BJ (cell line): Measurements from ENCODE around the gene PHF10. TPM values are rescaled to one million over a fixed set of nuclear protein-coding genes. Genes with fewer than 3 reads are reported as not detected.

Source experiments
- CTCF ChIA-PET: fragments of 350-600 bp; formaldehyde crosslinking; extraction: SDS; loops from one replicate; lab custom pipeline; 2021; ENCODE audit warnings: antibody characterized with exemption, inconsistent platforms; lab: Yijun Ruan, JAX
- POLR2A ChIA-PET: fragments of 300-600 bp; sonication (Branson Sonifier 250); formaldehyde crosslinking; extraction: SDS; loops from one replicate; lab custom pipeline; 2021; ENCODE audit warnings: antibody characterized with exemption; lab: Charles Lee
- DNase-seq: peaks from one replicate; pipeline ENCODE4 v3.0.0-alpha.2; 2011; ENCODE audit warnings: low read depth
- H3K27me3 ChIP-seq: 2 replicates; pipeline ENCODE4 v1.6.0; 2011; ENCODE audit warnings: low read length; ENCODE audit not compliant: control insufficient read depth, insufficient read depth
- H3K36me3 ChIP-seq: 2 replicates; pipeline ENCODE4 v1.5.1; 2011; ENCODE audit warnings: low read length; ENCODE audit not compliant: control insufficient read depth, insufficient read depth
- H3K4me3 ChIP-seq: 2 replicates; pipeline ENCODE4 v1.5.1; 2011; ENCODE audit warnings: low read depth, mild to moderate bottlenecking, control low read depth, low read length
- polyA plus RNA-seq: library from polyadenylated mRNA; depleted of rRNA; stranded (reverse); fragments of >200 nt; gene quantifications from 2 replicates; pipeline ENCODE4 v1.2.3, GENCODE V29; 2011
- TF ChIP-seq, protein P1 (sequence below): IDR thresholded peaks from 2 replicates; pipeline ENCODE4 v1.5.1; 2011; ENCODE audit warnings: low read depth, mild to moderate bottlenecking, control low read depth, inconsistent platforms, low read length, moderate library complexity; ENCODE audit not compliant: insufficient read depth

Gene PHF10
- polyA plus RNA-seq, 1 experiment: 9.8 TPM

DNA sequence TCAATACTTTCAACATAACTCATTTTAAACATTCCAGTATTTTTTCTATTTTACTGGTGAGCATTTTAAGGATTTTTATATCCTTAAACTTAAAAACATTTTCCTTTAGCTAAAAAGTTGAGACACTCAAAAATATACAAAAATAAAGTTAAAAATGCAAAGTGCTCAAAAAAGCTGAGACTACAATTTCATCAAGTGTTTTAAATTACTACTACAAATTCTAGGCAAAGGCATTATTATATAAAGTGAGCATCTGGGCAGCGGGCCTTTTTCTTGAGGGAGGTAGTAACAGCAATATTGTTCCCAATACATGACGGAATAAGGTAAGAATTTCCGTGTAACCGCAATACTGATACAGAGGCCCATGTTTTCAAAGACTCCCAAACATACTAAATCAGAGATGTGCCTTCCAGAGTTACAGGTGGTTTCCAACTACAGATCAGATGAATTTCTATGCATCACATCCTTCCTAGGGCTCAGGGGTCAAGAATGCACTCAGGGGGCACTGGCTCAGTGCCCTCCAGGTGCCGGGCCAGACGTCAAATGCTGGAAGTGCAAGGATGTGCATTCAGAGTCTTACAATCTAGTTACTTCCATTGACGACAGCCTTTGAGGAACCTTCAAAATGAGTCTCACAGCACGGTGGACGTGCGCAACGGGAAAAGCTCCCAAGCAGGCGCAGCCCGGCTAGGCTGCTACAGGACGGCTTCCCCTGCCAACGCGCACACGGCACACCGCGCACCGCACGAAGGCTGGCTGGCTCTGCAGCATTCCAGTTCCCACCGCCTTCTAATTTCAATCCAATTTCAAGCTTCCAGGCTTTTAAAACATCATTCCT lies 1.7 kb downstream of the PHF10 start:
- TF ChIP-seq, protein P1, sequence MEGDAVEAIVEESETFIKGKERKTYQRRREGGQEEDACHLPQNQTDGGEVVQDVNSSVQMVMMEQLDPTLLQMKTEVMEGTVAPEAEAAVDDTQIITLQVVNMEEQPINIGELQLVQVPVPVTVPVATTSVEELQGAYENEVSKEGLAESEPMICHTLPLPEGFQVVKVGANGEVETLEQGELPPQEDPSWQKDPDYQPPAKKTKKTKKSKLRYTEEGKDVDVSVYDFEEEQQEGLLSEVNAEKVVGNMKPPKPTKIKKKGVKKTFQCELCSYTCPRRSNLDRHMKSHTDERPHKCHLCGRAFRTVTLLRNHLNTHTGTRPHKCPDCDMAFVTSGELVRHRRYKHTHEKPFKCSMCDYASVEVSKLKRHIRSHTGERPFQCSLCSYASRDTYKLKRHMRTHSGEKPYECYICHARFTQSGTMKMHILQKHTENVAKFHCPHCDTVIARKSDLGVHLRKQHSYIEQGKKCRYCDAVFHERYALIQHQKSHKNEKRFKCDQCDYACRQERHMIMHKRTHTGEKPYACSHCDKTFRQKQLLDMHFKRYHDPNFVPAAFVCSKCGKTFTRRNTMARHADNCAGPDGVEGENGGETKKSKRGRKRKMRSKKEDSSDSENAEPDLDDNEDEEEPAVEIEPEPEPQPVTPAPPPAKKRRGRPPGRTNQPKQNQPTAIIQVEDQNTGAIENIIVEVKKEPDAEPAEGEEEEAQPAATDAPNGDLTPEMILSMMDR: no peak
- POLR2A ChIA-PET: no interaction called here
- Histone ChIP-seq H3K4me3 (peak overlapping the region; percentile 75), H3K36me3 (no peaks in the 10 kb centered on the region), H3K27me3 (no peaks in the 10 kb centered on the region)
- DNase-seq: no peak
- CTCF ChIA-PET: no interaction called here

DNA sequence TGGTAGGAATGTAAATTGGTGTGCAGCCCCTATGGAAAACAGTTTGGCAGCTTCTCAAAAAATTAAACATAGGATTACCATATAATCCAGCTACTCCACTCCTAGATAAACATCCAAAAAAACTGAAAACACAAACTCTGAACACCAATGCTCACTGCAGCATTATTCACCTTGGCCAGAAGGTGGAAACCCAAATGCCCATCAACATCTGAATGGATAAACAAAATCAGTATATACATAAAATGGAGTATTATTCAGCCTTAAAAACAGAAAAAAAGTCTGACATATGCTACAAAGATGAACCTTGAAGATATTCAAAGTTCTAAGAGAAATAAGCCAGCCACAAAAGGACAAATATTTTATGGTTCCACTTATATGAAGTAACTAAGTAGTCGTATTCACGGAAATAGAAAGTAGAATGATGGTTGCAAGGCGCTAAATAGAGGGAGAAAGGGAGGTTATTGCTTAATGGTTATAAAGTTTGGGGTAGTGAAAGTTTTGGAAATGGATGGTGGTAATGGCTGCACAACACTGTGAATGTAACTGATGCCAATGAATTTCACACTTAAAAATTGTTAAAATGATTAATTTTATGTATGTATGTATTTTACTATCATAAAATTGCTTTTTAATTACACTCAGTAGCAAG lies 4.0 kb downstream of the PHF10 start:
- no peak overlapping the region for H3K4me3 ChIP-seq
- H3K36me3 ChIP-seq: no peaks in the 10 kb centered on the region; the same call in 1 of the 2 replicates
- DNase-seq: no peak
- CTCF ChIA-PET: no interaction called here
- POLR2A ChIA-PET: no interaction called here
- H3K27me3 ChIP-seq: no peaks in the 10 kb centered on the region
- TF ChIP-seq, protein P1: no peak

DNA sequence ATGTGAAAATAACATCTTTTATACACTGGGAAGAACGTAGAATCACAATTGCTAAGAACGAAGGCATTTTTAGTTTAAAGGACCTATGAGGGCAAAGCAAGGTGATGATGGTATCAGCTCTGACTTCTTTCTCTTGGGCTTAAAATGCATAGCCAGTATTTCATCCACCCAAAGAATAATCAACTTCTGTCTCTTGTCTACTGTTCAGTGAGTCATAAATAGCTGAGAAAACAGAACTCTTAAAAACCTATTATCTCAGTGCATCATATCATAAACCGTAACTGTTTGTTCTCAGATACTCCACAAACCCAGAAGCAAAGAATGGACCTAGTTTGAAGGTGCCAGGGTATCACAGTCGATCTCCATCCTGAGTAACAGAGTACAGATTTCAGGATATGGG lies 5.2 kb downstream of the PHF10 start:
- POLR2A ChIA-PET: no interaction called here
- TF ChIP-seq, protein P1: no peak
- CTCF ChIA-PET: interaction anchor here (1.3 kb wide), 1 partner anchor 10 kb away, joined by 3 read pairs; no protein-coding TSS in a partner anchor
- no peaks in the 10 kb centered on the region for H3K27me3 ChIP-seq
- no peak for DNase-seq
- H3K36me3 ChIP-seq: peaks cover 3% of the 10 kb centered on the region; the same call in 1 of the 2 replicates
- no peak overlapping the region for H3K4me3 ChIP-seq

DNA sequence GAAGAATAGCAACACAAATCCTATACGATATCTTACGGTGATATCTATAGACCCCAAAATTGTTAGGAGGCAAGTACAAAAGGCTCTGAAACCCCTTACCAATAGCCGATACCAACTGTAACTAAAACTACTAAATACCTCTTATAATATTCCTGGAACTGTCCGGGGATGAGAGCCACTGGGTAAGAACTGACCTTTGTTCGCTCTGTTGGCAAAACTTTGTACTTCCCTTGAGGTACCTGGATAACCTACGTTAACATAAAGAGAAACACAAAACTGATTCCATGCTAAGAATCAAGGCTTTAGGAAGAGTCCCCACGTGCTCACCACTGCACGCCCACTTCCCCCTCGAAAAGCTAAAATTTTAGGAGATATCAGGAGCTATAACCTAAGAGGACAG lies 9.7 kb downstream of the PHF10 start:
- Histone ChIP-seq H3K27me3 (no peaks in the 10 kb centered on the region), H3K4me3 (no peak overlapping the region), H3K36me3 (peaks cover 8% of the 10 kb centered on the region; the same call in 1 of the 2 replicates)
- TF ChIP-seq, protein P1: no peak
- ChIA-PET CTCF (interaction anchor here (0.6 kb wide), 1 partner anchor 11 kb away, joined by 3 read pairs; no protein-coding TSS in a partner anchor), POLR2A (no interaction called here)
- no peak for DNase-seq

DNA sequence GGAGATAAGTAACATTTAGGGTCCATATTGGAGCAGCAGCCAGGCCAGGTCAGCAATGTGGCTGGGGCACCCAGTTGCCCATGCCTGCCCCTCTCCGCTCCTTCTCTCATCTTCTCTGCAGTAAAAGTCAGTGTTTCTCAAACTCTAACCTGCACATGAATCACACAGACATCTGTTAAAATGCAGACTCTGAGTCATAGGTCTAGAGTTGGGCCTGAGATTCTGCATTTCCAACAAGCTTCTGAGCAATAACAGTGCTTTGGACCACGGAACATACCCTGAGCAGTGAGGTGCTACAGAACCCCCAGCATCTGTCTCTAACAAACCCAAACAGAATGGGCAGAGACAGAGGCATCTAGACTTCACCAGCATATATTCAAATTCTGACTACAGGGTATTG lies 10.1 kb downstream of the PHF10 start:
- TF ChIP-seq, protein P1: no peak
- H3K36me3 ChIP-seq: peaks cover 8% of the 10 kb centered on the region; the same call in 1 of the 2 replicates
- CTCF ChIA-PET: no interaction called here
- POLR2A ChIA-PET: no interaction called here
- no peak overlapping the region for H3K4me3 ChIP-seq
- no peak for DNase-seq
- H3K27me3 ChIP-seq: no peaks in the 10 kb centered on the region
